CD4-positive, alpha-beta T cell (primary cell): ENCODE results near the gene STK40. TPM values are rescaled to one million over a fixed set of nuclear protein-coding genes. Genes with fewer than 3 reads are reported as not detected.

ENCODE experiments used
- ATAC-seq: fragments of 200-7000 bp; cut with Tn5 transposase; one replicate; pipeline ENCODE4 v1.10.0; 2022; ENCODE audit warnings: mild to moderate bottlenecking; ENCODE audit not compliant: poor library complexity
- CTCF ChIA-PET: fragments of 350-600 bp; sonication (Branson Sonifier 250); formaldehyde crosslinking; loops from one replicate; lab custom pipeline; 2021; ENCODE audit warnings: antibody characterized with exemption, inconsistent platforms; lab: Charles Lee
- POLR2A ChIA-PET: fragments of 350-600 bp; sonication (Branson Sonifier 250); formaldehyde crosslinking; loops from one replicate; lab custom pipeline; 2021; ENCODE audit warnings: antibody characterized with exemption, inconsistent platforms; lab: Charles Lee
- DNase-seq, 14 experiments: peaks; one replicate each; pipeline ENCODE4 v3.0.0-alpha.2; 2013 to 2020; ENCODE audit warnings: mixed read lengths in 2 of 14
- H3K27ac ChIP-seq, 2 donors: one replicate each; pipeline versions ENCODE4 v1.5.1 to v1.7.0; 2013; ENCODE audit warnings: low read length in 2 of 2, low read depth in 1 of 2, mild to moderate bottlenecking in 1 of 2
- H3K27me3 ChIP-seq, 2 experiments: 1 replicate in 1 of 2; 2 replicates in 1 of 2; pipeline versions ENCODE4 v1.6.1 to v1.7.0; 2013; ENCODE audit warnings: low read length in 2 of 2, control low read depth in 1 of 2, mild to moderate bottlenecking in 1 of 2, moderate library complexity in 1 of 2; ENCODE audit not compliant: insufficient read depth in 2 of 2, control insufficient read depth in 1 of 2
- H3K36me3 ChIP-seq: one replicate; pipeline ENCODE4 v1.6.1; 2013; ENCODE audit warnings: low read length, control low read depth; ENCODE audit not compliant: insufficient read depth
- H3K4me1 ChIP-seq: one replicate; pipeline ENCODE4 v1.6.1; 2013; ENCODE audit warnings: low read length, control low read depth; ENCODE audit not compliant: insufficient read depth
- H3K4me3 ChIP-seq: one replicate; pipeline ENCODE4 v1.5.1; 2013; ENCODE audit warnings: mild to moderate bottlenecking, low read length, moderate library complexity
- H3K9me3 ChIP-seq, 2 experiments: 1 replicate in 1 of 2; 2 replicates in 1 of 2; pipeline versions ENCODE4 v1.6.1 to v1.7.0; 2013; ENCODE audit warnings: low read length in 2 of 2, mild to moderate bottlenecking in 2 of 2, control low read depth in 1 of 2, moderate library complexity in 1 of 2; ENCODE audit not compliant: control insufficient read depth in 1 of 2, insufficient read depth in 1 of 2
- H3K27ac Mint-ChIP-seq: one replicate; pipeline ENCODE4 v1.8.0; 2020; ENCODE audit warnings: mixed read lengths
- H3K27me3 Mint-ChIP-seq: one replicate; pipeline ENCODE4 v1.8.0; 2021; ENCODE audit warnings: mixed read lengths
- H3K36me3 Mint-ChIP-seq: one replicate; pipeline ENCODE4 v1.8.0; 2021; ENCODE audit warnings: low read depth, mixed read lengths
- H3K4me1 Mint-ChIP-seq: one replicate; pipeline ENCODE4 v1.8.0; 2021; ENCODE audit warnings: low read depth, mixed read lengths
- H3K4me3 Mint-ChIP-seq: one replicate; pipeline ENCODE4 v1.8.0; 2020; ENCODE audit warnings: mild to moderate bottlenecking, mixed read lengths
- H3K9me3 Mint-ChIP-seq: one replicate; pipeline ENCODE4 v1.8.0; 2020; ENCODE audit warnings: mixed read lengths
- CTCF ChIP-seq: fragments of 200-600 bp; IDR thresholded peaks from one replicate; pipeline ENCODE4 v1.8.0; 2022; ENCODE audit warnings: antibody characterized with exemption, mild to moderate bottlenecking
- intact Hi-C, 2 experiments: fragments of 100-400 bp; cut with DNase I in 1 of 2; cut with micrococcal nuclease in 1 of 2; formaldehyde crosslinking; loops; one replicate each; pipeline versions ENCODE4 v1.15.1 to v1.9.0; 2023 to 2025; cut with DNase I, micrococcal nuclease
- total RNA-seq, 174 experiments: library from RNA in 2 of 174; stranded (reverse) in 2 of 174; gene quantifications; one replicate each; pipeline ENCODE4 v1.2.3 and lab custom pipeline; 2021 to 2026

Gene STK40
- total RNA-seq, 2 experiments from 2014 or later, result 17.8 to 20.7 TPM

GRCh38 chr1:36381405-36381804 is 4.3 kb downstream of the STK40 start:
- H3K4me1 ChIP-seq, result peaks cover 78% of the 10 kb centered on the region
- Mint-ChIP-seq H3K27ac (peak overlapping the region; percentile 98), H3K4me3 (peak overlapping the region; percentile 12), H3K9me3 (no peaks in the 10 kb centered on the region), H3K4me1 (peaks cover 85% of the 10 kb centered on the region), H3K36me3 (peaks cover 20% of the 10 kb centered on the region), H3K27me3 (no peaks in the 10 kb centered on the region)
- no peaks in the 10 kb centered on the region for H3K27me3 ChIP-seq
- no peaks in the 10 kb centered on the region for H3K9me3 ChIP-seq
- ATAC-seq, result no peak
- ChIA-PET CTCF (interaction anchor here (1.5 to 1.7 kb wide), 2 partner anchors 12 to 16 kb away, joined by 3 to 5 read pairs; partner anchors contain the start of gene LSM10), POLR2A (interaction anchor here (0.8 kb wide), 1 partner anchor 14 kb away, joined by 4 read pairs; no protein-coding TSS in a partner anchor)
- peaks cover 10% of the 10 kb centered on the region for H3K36me3 ChIP-seq
- no peak overlapping the region for H3K4me3 ChIP-seq
- TF ChIP-seq CTCF, result no peak
- intact Hi-C loops, result loop anchor here in 1 of 2 experiments (5.0 kb wide), 2 partner anchors 39 to 74 kb away; partner anchors contain the start of gene SH3D21
- no peak for DNase-seq
- no peak overlapping the region for H3K27ac ChIP-seq

- Histone ChIP-seq H3K27ac (no peak overlapping the region), H3K36me3 (peaks cover 14% of the 10 kb centered on the region), H3K9me3 (no peaks in the 10 kb centered on the region), H3K4me3 (no peak overlapping the region), H3K4me1 (peaks cover 80% of the 10 kb centered on the region), H3K27me3 (no peaks in the 10 kb centered on the region)
- peaks cover 84% of the 10 kb centered on the region for H3K4me1 Mint-ChIP-seq
- DNase-seq (no peak), ATAC-seq (no peak)
- H3K27ac Mint-ChIP-seq, result peak overlapping the region; percentile 98
- no peak for TF ChIP-seq CTCF
- ChIA-PET CTCF (interaction anchor here (1.7 kb wide), 1 partner anchor 12 kb away, joined by 5 read pairs; no protein-coding TSS in a partner anchor), POLR2A (interaction anchor here (0.8 kb wide), 1 partner anchor 13 kb away, joined by 4 read pairs; no protein-coding TSS in a partner anchor)
- intact Hi-C loops, result loop anchor here in 1 of 2 experiments (5.0 kb wide), 2 partner anchors 38 to 73 kb away; partner anchors contain the start of gene SH3D21
- H3K27me3 Mint-ChIP-seq, result no peaks in the 10 kb centered on the region
- no peaks in the 10 kb centered on the region for H3K9me3 Mint-ChIP-seq
- no peak overlapping the region for H3K4me3 Mint-ChIP-seq
- H3K36me3 Mint-ChIP-seq, result peaks cover 14% of the 10 kb centered on the region
Measured at GRCh38 chr1:36380782-36381181, 4.9 kb downstream of the STK40 start.

GRCh38 chr1:36380143-36380619 is 5.5 kb downstream of the STK40 start:
- DNase-seq (no peak), ATAC-seq (no peak)
- Histone ChIP-seq H3K36me3 (peaks cover 14% of the 10 kb centered on the region), H3K27ac (no peak overlapping the region), H3K4me3 (no peak overlapping the region), H3K27me3 (no peaks in the 10 kb centered on the region), H3K4me1 (peaks cover 86% of the 10 kb centered on the region), H3K9me3 (no peaks in the 10 kb centered on the region)
- intact Hi-C loops, result loop anchor here in 1 of 2 experiments (5.0 kb wide), 2 partner anchors 38 to 73 kb away; partner anchors contain the start of gene SH3D21
- H3K36me3 Mint-ChIP-seq, result peaks cover 14% of the 10 kb centered on the region
- peaks cover 84% of the 10 kb centered on the region for H3K4me1 Mint-ChIP-seq
- ChIA-PET CTCF (interaction anchor here (1.7 kb wide), 1 partner anchor 11 kb away, joined by 5 read pairs; no protein-coding TSS in a partner anchor), POLR2A (interaction anchor here (0.8 kb wide), 1 partner anchor 13 kb away, joined by 4 read pairs; no protein-coding TSS in a partner anchor)
- no peaks in the 10 kb centered on the region for H3K27me3 Mint-ChIP-seq
- TF ChIP-seq CTCF, result no peak
- peak overlapping the region; percentile 68 for H3K4me3 Mint-ChIP-seq
- H3K27ac Mint-ChIP-seq, result peak overlapping the region; percentile 98
- H3K9me3 Mint-ChIP-seq, result no peaks in the 10 kb centered on the region
